Activated B cell treated with CpG ODN at 0.5 μM for 24 hours (primary cell): Measurements from ENCODE around the gene VPREB1. TPM values are rescaled to one million over a fixed set of nuclear protein-coding genes. Genes with fewer than 3 reads are reported as not detected.

Source experiments
- ATAC-seq: fragments of 200-7000 bp; cut with Tn5 transposase; one replicate; pipeline ENCODE4 v1.10.0; 2021; ENCODE audit warnings: low read depth, mild to moderate bottlenecking, moderate library complexity
- CTCF ChIA-PET: fragments of 350-600 bp; sonication (Branson Sonifier 250); formaldehyde crosslinking; loops from one replicate; lab custom pipeline; 2021; ENCODE audit warnings: antibody characterized with exemption; lab: Charles Lee
- POLR2A ChIA-PET: fragments of 350-600 bp; sonication (Branson Sonifier 250); formaldehyde crosslinking; loops from one replicate; lab custom pipeline; 2021; ENCODE audit warnings: antibody characterized with exemption; lab: Charles Lee
- DNase-seq: peaks from one replicate; pipeline ENCODE4 v3.0.0; 2022
- H3K27ac Mint-ChIP-seq: one replicate; pipeline ENCODE4 v1.8.0; 2020; ENCODE audit warnings: mixed read lengths
- H3K27me3 Mint-ChIP-seq: one replicate; pipeline ENCODE4 v1.8.0; 2021; ENCODE audit warnings: mixed read lengths
- H3K36me3 Mint-ChIP-seq: one replicate; pipeline ENCODE4 v1.8.0; 2021; ENCODE audit warnings: low read depth, mixed read lengths
- H3K4me1 Mint-ChIP-seq: one replicate; pipeline ENCODE4 v1.8.0; 2021; ENCODE audit warnings: mixed read lengths
- H3K4me3 Mint-ChIP-seq: one replicate; pipeline ENCODE4 v1.8.0; 2020; ENCODE audit warnings: mild to moderate bottlenecking, mixed read lengths
- H3K9me3 Mint-ChIP-seq: one replicate; pipeline ENCODE4 v1.8.0; 2020; ENCODE audit warnings: mixed read lengths
- CTCF ChIP-seq: fragments of 200-600 bp; IDR thresholded peaks from one replicate; pipeline ENCODE4 v1.8.0; 2022; ENCODE audit warnings: antibody characterized with exemption, mild to moderate bottlenecking
- intact Hi-C: fragments of 100-400 bp; cut with micrococcal nuclease; formaldehyde crosslinking; loops from one replicate; pipeline ENCODE4 v1.15.1; 2024
- total RNA-seq: library from RNA; stranded (reverse); gene quantifications from 2 replicates; pipeline ENCODE4 v1.2.3, GENCODE V29; 2022

The VPREB1 gene
- total RNA-seq, 1 donor from 2014 or later, result not detected

DNA sequence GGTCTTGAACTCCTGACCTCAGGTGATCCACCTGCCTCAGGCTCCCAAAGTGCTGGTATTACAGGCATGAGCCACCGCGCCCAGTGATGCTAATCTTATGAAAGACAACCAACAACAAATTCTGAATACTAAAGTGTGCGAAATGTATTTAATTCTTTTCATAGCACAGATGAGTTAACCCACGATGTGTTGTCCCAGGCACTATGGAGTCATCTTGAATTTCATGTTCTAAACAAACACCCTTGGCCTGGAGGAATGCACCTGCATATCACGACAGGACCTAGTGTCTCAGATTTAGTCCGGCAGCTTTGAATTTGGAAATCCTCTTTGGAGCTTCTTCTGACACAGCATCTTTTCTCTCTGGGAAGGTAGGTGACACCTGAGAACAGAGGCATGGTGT, 16.2 kb upstream of the VPREB1 start:
- H3K27me3 Mint-ChIP-seq, result no peaks in the 10 kb centered on the region
- ChIA-PET CTCF (no interaction called here), POLR2A (no interaction called here)
- TF ChIP-seq CTCF, result no peak
- no peak for ATAC-seq
- H3K9me3 Mint-ChIP-seq, result no peaks in the 10 kb centered on the region
- no peak overlapping the region for H3K4me3 Mint-ChIP-seq
- DNase-seq, result no peak
- intact Hi-C loops, result no loop called here
- H3K27ac Mint-ChIP-seq, result no peak overlapping the region
- H3K36me3 Mint-ChIP-seq, result no peaks in the 10 kb centered on the region
- H3K4me1 Mint-ChIP-seq, result peaks cover 20% of the 10 kb centered on the region

DNA sequence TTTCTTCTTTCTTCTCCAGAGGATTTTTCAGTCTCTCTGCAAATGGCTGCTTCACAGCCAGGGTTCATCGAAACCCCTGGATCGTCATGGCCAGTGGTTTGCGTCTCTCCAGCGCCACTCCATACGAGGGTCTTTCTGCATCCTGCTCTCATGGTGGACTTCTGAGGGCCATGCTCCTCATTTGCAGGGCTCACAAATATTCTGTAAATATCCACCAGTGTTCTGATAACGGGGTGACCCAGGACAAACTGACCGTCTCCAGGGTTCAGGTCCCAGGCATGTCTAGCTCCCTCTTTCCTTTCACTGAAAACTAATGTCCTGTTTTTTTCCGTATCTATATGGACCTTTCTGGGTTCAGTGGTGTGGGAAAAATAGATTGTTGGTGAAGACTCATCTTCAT, 15.7 kb upstream of the VPREB1 start:
- H3K27me3 Mint-ChIP-seq, result no peaks in the 10 kb centered on the region
- POLR2A ChIA-PET, result no interaction called here
- H3K4me3 Mint-ChIP-seq, result no peak overlapping the region
- H3K36me3 Mint-ChIP-seq, result no peaks in the 10 kb centered on the region
- CTCF ChIA-PET, result no interaction called here
- intact Hi-C loops, result no loop called here
- peaks cover 23% of the 10 kb centered on the region for H3K4me1 Mint-ChIP-seq
- DNase-seq (no peak), ATAC-seq (no peak)
- no peak overlapping the region for H3K27ac Mint-ChIP-seq
- no peak for TF ChIP-seq CTCF
- no peaks in the 10 kb centered on the region for H3K9me3 Mint-ChIP-seq

DNA sequence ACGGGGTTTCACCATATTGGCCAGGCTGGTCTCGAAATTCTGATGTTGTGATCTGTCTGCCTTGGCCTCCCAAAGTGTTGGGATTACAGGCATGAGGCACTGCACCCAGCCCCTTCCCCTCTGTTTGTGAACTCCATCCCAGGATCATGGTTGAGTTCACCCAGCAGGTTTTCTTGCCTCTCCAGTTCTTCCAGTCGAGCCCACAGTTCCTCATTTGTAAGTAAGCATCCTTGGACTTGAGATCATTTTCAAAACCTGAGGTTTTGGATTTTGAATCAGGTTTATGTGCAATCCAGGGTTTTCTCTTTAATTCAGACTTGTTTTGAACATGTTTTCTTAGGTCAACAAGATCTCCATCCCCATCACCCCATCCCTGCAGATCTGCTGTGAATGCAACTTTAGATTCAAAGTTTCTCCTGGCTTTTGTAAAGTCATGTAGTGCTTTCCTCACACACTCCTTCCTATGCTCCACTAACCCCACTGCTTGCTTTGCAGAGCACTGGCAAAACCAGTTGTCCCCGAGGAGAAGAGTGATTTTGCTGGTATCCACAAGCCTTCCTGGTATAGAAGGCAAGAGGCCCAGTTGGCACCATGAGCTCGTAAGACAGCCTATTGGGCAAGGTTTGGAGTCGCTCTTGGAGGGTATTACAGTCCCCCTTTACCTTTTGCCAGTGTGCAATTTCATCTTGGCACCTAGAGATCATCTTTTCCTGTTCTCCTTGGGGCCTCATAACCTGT, 14.7 kb upstream of the VPREB1 start:
- no peak for TF ChIP-seq CTCF
- Mint-ChIP-seq H3K36me3 (no peaks in the 10 kb centered on the region), H3K4me1 (peaks cover 29% of the 10 kb centered on the region), H3K4me3 (no peak overlapping the region), H3K27ac (no peak overlapping the region), H3K27me3 (no peaks in the 10 kb centered on the region), H3K9me3 (no peaks in the 10 kb centered on the region)
- ATAC-seq, result no peak
- CTCF ChIA-PET, result no interaction called here
- POLR2A ChIA-PET, result no interaction called here
- no peak for DNase-seq
- intact Hi-C loops, result no loop called here

- ATAC-seq (no peak), DNase-seq (no peak)
- TF ChIP-seq CTCF, result no peak
- POLR2A ChIA-PET, result no interaction called here
- H3K4me1 Mint-ChIP-seq, result peaks cover 29% of the 10 kb centered on the region
- H3K4me3 Mint-ChIP-seq, result no peak overlapping the region
- no peak overlapping the region for H3K27ac Mint-ChIP-seq
- no peaks in the 10 kb centered on the region for H3K27me3 Mint-ChIP-seq
- H3K9me3 Mint-ChIP-seq, result no peaks in the 10 kb centered on the region
- H3K36me3 Mint-ChIP-seq, result no peaks in the 10 kb centered on the region
- intact Hi-C loops, result no loop called here
- CTCF ChIA-PET, result no interaction called here
Observed at GRCh38 chr22:22230438-22230837, 14.1 kb upstream of the VPREB1 start.

- intact Hi-C loops, result no loop called here
- Mint-ChIP-seq H3K9me3 (no peaks in the 10 kb centered on the region), H3K27ac (no peak overlapping the region), H3K36me3 (no peaks in the 10 kb centered on the region), H3K4me3 (no peak overlapping the region), H3K27me3 (no peaks in the 10 kb centered on the region), H3K4me1 (peaks cover 25% of the 10 kb centered on the region)
- TF ChIP-seq CTCF, result no peak
- ATAC-seq (no peak), DNase-seq (no peak)
- CTCF ChIA-PET, result interaction anchor here (4.9 kb wide), 1 partner anchor 24 kb away, joined by 58 read pairs; no protein-coding TSS in a partner anchor
- POLR2A ChIA-PET, result interaction anchor here (0.7 kb wide), 1 partner anchor 192 kb away, joined by 5 read pairs; no protein-coding TSS in a partner anchor
Observed at GRCh38 chr22:22233081-22233480, 11.5 kb upstream of the VPREB1 start.
